ENCODE data around the gene MYBBP1A.

- TF ChIP-seq, protein P1, sequence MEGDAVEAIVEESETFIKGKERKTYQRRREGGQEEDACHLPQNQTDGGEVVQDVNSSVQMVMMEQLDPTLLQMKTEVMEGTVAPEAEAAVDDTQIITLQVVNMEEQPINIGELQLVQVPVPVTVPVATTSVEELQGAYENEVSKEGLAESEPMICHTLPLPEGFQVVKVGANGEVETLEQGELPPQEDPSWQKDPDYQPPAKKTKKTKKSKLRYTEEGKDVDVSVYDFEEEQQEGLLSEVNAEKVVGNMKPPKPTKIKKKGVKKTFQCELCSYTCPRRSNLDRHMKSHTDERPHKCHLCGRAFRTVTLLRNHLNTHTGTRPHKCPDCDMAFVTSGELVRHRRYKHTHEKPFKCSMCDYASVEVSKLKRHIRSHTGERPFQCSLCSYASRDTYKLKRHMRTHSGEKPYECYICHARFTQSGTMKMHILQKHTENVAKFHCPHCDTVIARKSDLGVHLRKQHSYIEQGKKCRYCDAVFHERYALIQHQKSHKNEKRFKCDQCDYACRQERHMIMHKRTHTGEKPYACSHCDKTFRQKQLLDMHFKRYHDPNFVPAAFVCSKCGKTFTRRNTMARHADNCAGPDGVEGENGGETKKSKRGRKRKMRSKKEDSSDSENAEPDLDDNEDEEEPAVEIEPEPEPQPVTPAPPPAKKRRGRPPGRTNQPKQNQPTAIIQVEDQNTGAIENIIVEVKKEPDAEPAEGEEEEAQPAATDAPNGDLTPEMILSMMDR (IDR thresholded peaks at IDR 0.05): no peak
- no peak for TF ChIP-seq POLR2AphosphoS5 (IDR thresholded peaks at IDR 0.05)
- TF ChIP-seq EP300 (IDR thresholded peaks at IDR 0.05; ENCODE audit: low read depth): no peak
Measured at GRCh38 chr17:4586043-4586442, 30.9 kb upstream of the MYBBP1A start.
